Upper lobe of left lung (tissue), 4 donors: ENCODE data around the gene TMTC2.

Experiments used
- EP300 ChIP-seq, 4 donors: sonication (generic); formaldehyde crosslinking; IDR thresholded peaks; one replicate each; pipeline ENCODE4 v1.5.1; 2017; ENCODE audit warnings: antibody characterized with exemption in 4 of 4, control low read depth in 2 of 4
- POLR2A ChIP-seq, 4 donors: fragments of 450-650 bp; IDR thresholded peaks; one replicate each; pipeline ENCODE4 v1.5.1; 2016 to 2017; ENCODE audit warnings: antibody characterized with exemption in 4 of 4, mild to moderate bottlenecking in 2 of 4
- POLR2AphosphoS5 ChIP-seq, 2 donors: sonication (generic); formaldehyde crosslinking; IDR thresholded peaks; one replicate each; pipeline ENCODE4 v1.5.1; 2017; ENCODE audit warnings: antibody characterized with exemption in 2 of 2
- TF ChIP-seq, protein P1 (sequence below), 6 experiments: fragments of 450-650 bp in 4 of 6; fragments of 200-600 bp in 2 of 6; sonication (generic) in 2 of 6; IDR thresholded peaks; one replicate each; pipeline ENCODE4 v1.5.1; 2016 to 2019; ENCODE audit warnings: antibody characterized with exemption in 6 of 6

DNA sequence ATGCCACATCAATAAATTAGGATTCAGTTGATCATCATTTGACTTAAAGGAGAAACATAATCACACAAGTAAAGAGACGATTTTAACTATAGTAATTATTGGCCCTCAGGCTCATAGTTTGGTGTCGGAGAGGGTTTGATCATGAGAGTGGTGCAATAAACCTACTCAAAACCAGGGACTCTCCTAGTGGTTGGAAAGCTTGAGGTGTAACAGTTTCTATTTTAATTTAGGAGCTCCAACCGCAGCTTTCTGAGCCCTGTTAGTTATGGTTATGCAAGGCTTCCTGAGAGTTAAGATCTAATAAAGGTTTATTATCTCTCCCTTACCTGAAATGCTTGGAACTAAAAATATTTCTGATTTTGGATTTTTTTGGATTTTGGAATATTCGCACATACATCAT is 36.4 kb downstream of the TMTC2 start:
- no peak for TF ChIP-seq POLR2AphosphoS5 (IDR thresholded peaks at IDR 0.05)
- TF ChIP-seq, protein P1, sequence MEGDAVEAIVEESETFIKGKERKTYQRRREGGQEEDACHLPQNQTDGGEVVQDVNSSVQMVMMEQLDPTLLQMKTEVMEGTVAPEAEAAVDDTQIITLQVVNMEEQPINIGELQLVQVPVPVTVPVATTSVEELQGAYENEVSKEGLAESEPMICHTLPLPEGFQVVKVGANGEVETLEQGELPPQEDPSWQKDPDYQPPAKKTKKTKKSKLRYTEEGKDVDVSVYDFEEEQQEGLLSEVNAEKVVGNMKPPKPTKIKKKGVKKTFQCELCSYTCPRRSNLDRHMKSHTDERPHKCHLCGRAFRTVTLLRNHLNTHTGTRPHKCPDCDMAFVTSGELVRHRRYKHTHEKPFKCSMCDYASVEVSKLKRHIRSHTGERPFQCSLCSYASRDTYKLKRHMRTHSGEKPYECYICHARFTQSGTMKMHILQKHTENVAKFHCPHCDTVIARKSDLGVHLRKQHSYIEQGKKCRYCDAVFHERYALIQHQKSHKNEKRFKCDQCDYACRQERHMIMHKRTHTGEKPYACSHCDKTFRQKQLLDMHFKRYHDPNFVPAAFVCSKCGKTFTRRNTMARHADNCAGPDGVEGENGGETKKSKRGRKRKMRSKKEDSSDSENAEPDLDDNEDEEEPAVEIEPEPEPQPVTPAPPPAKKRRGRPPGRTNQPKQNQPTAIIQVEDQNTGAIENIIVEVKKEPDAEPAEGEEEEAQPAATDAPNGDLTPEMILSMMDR (IDR thresholded peaks at IDR 0.05): no peak
- TF ChIP-seq POLR2A (IDR thresholded peaks at IDR 0.05): no peak
- no peak for TF ChIP-seq EP300 (IDR thresholded peaks at IDR 0.05)
